Pancreas (tissue), 10 donors: ENCODE measurements around the gene NASP. TPM values are rescaled to one million over a fixed set of nuclear protein-coding genes. Genes with fewer than 3 reads are reported as not detected.

Source experiments
- ATAC-seq, 4 donors: fragments of 200-7000 bp; cut with Tn5 transposase; one replicate each; pipeline versions ENCODE4 v1.8.0 to v1.9.1; 2020; ENCODE audit warnings: mild to moderate bottlenecking in 4 of 4, moderate library complexity in 4 of 4
- DNase-seq, 6 donors: peaks; one replicate each; pipeline ENCODE4 v3.0.0-alpha.2; 2020
- FAIRE-seq: peaks from 2 replicates; lab custom pipeline; 2012; peaks lifted over from hg19 to GRCh38; lab: Jason Lieb, UNC
- H3K27ac ChIP-seq, 4 donors: fragments of 200-600 bp; sonication (generic); 1 replicate in 3 of 4; 2 replicates in 1 of 4; pipeline versions ENCODE4 v1.5.0 to v1.8.0; 2020
- H3K27me3 ChIP-seq, 4 donors: fragments of 200-600 bp; one replicate each; pipeline ENCODE4 v1.8.0; 2021
- H3K36me3 ChIP-seq, 3 donors: fragments of 200-600 bp; sonication (generic) in 1 of 3; one replicate each; pipeline versions ENCODE4 v1.5.0 to v1.8.0; 2020 to 2021
- H3K4me1 ChIP-seq, 3 donors: fragments of 200-600 bp; one replicate each; pipeline ENCODE4 v1.8.0; 2021
- H3K4me3 ChIP-seq, 4 donors: fragments of 200-600 bp; sonication (generic) in 2 of 4; one replicate each; pipeline versions ENCODE4 v1.5.0 to v1.8.0; 2020 to 2021
- H3K9me3 ChIP-seq, 4 donors: fragments of 200-600 bp; one replicate each; pipeline ENCODE4 v1.8.0; 2021
- CTCF ChIP-seq, 4 donors: fragments of 200-600 bp; sonication (generic) in 3 of 4; IDR thresholded peaks; one replicate each; pipeline versions ENCODE4 v1.5.0 to v1.8.0; 2021; ENCODE audit warnings: antibody characterized with exemption in 4 of 4
- WGBS, 2 donors: extraction: QIAGEN DNeasy Blood & Tissue Kit; methylation state at CpG; one replicate each; pipeline ENCODE4 v1.1.7; 2013; 5-methylcytosine and 5-hydroxymethylcytosine counted together
- intact Hi-C, 3 donors: fragments of 100-400 bp; cut with DNase I; formaldehyde crosslinking; loops; one replicate each; pipeline versions ENCODE4 v1.11.1 to v1.14.2; 2022
- polyA plus RNA-seq, 2 donors: library from polyadenylated mRNA; stranded (reverse); fragments of 200-250 nt; gene quantifications; one replicate each; pipeline ENCODE4 v1.2.3, GENCODE V29; 2013
- total RNA-seq, 6 donors: library from RNA; stranded (reverse); fragmentation: NEBNext Ultra II Directional in 4 of 6; extraction: Animal tissue kit (Norgen Biotek cat#: 25700) in 4 of 6; gene quantifications; one replicate each; pipeline versions ENCODE4 v1.2.1 to v1.2.4, GENCODE V29; 2021 to 2023
- donor health status: healthy with polysubstance abuse.
- donor health status: DM: no; HTN: no; CAD: no; lungs with moderate emphysema.
- donor health status: DM: no; HTN: no; CAD: no.
- donor health status: control.
- donor health status: control.
- donor health status: Bipolar disorder and iron deficiency.
- donor health status: DM: yes; HTN: yes; CAD: no.
- donor health status: DM: no; HTN: no; CAD: no.
- donor health status: DM: no; HTN: no; CAD: no.
- donor health status: DM: yes; HTN: yes; CAD: no.

The NASP gene
- total and polyA plus RNA-seq, 8 donors = 14.5 to 113 (median 25.3) TPM

GRCh38 chr1:45573231-45573804, 10.5 kb upstream of the NASP start:
- Histone ChIP-seq H3K27ac (no peak overlapping the region), H3K27me3 (no peaks in the 10 kb centered on the region), H3K4me3 (no peak overlapping the region), H3K36me3 (peaks cover 0 to 4% (median 0%) of the 10 kb centered on the region in 3 donors), H3K9me3 (no peaks in the 10 kb centered on the region), H3K4me1 (no peaks in the 10 kb centered on the region)
- no peak for FAIRE-seq
- DNase-seq = peak in 2 of 6 donors; percentile 5 to 7
- intact Hi-C loops = no loop called here
- no peak for ATAC-seq
- no peak for TF ChIP-seq CTCF (IDR thresholded peaks at IDR 0.05)
- WGBS, 2 donors = 74 to 83% methylated on average over 3 of the region's 3 CpGs

DNA sequence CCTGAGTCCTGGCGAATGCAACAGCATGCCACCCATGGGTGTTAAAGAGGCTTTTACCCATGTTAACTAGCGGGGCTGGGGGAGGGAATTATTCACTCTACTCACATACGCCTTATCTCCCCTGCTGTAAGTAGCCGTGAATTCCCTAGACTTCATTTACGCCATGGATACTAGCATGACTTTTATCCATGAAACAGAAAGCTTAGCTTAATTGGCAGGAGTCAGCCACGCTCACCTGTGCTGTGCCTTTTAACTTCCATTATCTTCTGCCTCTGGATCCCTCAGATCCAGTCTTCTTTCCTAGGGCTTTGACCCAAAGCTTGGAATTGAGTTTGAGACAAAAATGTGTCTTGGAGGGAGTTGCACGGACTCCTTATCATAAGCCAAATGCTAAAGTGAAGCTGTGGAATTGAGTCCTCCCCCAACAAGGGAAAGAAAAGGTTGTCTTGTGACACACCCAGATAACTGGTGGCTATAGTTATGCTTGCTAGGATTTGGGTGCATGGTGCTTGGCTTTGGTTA, 9.7 kb upstream of the NASP start:
- 85 to 86% methylated on average over 7 of the region's 7 CpGs for WGBS, 2 donors

DNA sequence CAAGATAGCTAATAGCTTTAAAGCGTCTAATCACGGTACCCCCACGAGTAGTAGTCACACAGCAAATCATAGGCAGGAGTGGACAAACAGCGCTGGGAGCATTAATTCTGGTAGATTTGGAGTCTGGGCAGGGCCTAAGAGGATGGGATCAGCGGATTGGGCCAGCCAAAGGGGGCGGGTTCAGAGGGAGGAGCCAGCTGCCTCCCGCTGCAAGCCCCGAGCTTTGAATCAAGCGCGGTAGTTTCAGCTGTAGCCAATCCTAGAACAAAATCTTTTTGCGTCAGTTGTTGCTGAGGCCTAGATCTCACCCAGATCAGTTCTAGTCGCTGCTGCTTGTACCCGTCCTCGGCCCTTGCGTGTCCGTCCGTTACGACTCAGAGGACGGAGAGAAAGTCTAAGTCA, 576 bp upstream of the NASP start:
- peaks cover 0 to 17% (median 0%) of the 10 kb centered on the region in 3 donors for H3K4me1 ChIP-seq
- intact Hi-C loops = no loop called here
- no peaks in the 10 kb centered on the region for H3K36me3 ChIP-seq
- DNase-seq (peak; percentile 86 to 97 (median 96)), ATAC-seq (peak; percentile 79 to 88 (median 88)), FAIRE-seq (peak; percentile 90)
- peak overlapping the region; percentile 87 to 99 (median 95) for H3K4me3 ChIP-seq
- peak overlapping the region; percentile 79 to 92 (median 89) for H3K27ac ChIP-seq
- 0% methylated on average over 19 of the region's 19 CpGs for WGBS, 2 donors
- TF ChIP-seq CTCF (IDR thresholded peaks at IDR 0.05) = no peak
- no peaks in the 10 kb centered on the region for H3K9me3 ChIP-seq
- no peaks in the 10 kb centered on the region for H3K27me3 ChIP-seq

More for the DNA sequence above, 9.7 kb upstream of the NASP start:
- intact Hi-C loops = no loop called here
- FAIRE-seq (no peak), ATAC-seq (no peak), DNase-seq (peak in 1 of 6 donors; percentile 4)
- Histone ChIP-seq H3K4me1 (no peaks in the 10 kb centered on the region), H3K9me3 (no peaks in the 10 kb centered on the region), H3K4me3 (no peak overlapping the region), H3K27ac (no peak overlapping the region), H3K27me3 (no peaks in the 10 kb centered on the region), H3K36me3 (no peaks in the 10 kb centered on the region)
- TF ChIP-seq CTCF (IDR thresholded peaks at IDR 0.05) = no peak

DNA sequence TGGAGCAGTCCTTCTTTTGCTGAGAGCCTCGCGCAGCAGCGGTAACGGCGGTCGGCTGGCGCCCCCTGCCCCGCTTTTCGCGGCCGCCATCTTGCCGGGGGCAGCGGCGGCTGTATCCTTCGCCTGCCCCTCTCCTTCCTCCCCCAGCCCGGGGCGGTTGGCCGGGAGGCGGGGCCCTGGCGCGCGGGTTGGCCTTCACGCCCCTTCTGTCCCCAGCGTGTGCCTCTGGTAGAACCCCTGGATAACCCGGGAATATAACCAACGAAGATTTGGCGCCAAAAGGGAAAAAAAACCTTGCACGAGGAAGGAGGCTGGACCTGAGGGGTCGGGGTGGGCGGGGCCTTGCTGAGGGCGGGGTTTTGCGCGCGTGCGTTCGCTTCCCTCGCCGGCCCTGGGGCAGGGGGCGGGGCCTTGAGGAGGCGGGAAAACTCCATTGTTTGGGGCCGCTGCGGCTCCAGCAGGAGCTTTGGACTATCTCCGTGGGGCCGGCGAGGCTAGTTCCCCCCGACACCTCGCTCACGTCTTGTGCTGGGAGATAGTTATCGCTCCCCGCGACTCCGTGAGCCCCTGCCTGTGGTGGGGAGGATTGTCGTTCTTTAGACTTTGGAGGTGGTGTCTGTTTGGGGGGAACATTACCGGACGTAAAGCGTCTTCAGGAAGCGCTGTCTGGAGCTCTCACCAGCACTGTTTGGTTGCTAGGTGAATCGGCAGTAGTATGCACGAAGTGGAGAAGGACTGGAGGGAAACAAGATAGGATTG, 689 bp downstream of the NASP start:
- DNase-seq (peak; percentile 82 to 93 (median 89)), ATAC-seq (peak; percentile 78 to 90 (median 82)), FAIRE-seq (no peak)
- Histone ChIP-seq H3K4me3 (peak overlapping the region; percentile 87 to 99 (median 95)), H3K27ac (peak overlapping the region; percentile 79 to 92 (median 89)), H3K36me3 (no peaks in the 10 kb centered on the region), H3K9me3 (no peaks in the 10 kb centered on the region), H3K27me3 (no peaks in the 10 kb centered on the region), H3K4me1 (peaks cover 0 to 17% (median 0%) of the 10 kb centered on the region in 3 donors)
- 0 to 1% methylated on average over 57 to 59 of the region's 59 CpGs for WGBS, 2 donors
- TF ChIP-seq CTCF (IDR thresholded peaks at IDR 0.05) = no peak
- intact Hi-C loops = no loop called here
